Measurements from ENCODE around the gene OR2V2. TPM values are rescaled to one million over a fixed set of nuclear protein-coding genes. Genes with fewer than 3 reads are reported as not detected.
"Not testable (repeated sequence)": the region's sequence is repeated elsewhere in the genome, so short reads cannot be mapped to it uniquely, and the experiment has no call there.

Gene OR2V2
- total RNA-seq, 1 donor: not detected

DNA sequence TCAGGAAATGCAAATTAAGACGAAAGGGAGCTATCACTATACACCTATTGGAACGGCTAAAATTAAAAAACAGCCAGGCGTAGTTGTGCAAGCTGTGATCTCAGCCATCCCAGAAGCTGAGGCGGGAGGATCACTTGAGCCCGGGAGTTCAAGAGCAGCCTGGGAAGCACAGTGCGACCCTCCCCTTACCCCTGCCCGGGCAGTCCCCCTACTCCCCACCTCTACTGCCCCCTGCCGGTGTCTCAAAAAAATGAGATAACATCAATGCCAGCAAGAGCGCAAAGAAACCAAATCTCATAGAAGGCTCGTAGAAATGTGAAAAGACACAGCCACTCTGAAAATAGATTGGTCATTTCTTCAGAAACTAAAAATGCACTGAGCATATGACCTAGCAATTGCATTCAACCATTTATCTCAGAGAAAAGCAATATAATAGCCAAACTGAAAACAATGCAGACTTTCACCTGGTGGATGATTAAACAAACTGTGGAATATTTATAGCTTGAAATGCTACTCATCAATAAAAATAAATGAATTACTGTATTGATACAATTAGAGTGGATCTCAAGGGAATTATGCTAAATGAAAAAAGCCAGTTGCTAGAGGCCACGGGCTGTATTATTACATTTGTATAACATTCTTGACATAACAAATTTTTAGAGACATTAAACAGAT is 20.6 kb downstream of the OR2V2 start:
- peak; percentile 28 for TF ChIP-seq CTCF (IDR thresholded peaks at IDR 0.05; ENCODE audit: insufficient read depth, low read length)
- DNase-seq (ENCODE audit: low read depth): no peak
- no peak overlapping the region for H3K4me3 ChIP-seq (ENCODE audit: low read depth, low read length)

DNA sequence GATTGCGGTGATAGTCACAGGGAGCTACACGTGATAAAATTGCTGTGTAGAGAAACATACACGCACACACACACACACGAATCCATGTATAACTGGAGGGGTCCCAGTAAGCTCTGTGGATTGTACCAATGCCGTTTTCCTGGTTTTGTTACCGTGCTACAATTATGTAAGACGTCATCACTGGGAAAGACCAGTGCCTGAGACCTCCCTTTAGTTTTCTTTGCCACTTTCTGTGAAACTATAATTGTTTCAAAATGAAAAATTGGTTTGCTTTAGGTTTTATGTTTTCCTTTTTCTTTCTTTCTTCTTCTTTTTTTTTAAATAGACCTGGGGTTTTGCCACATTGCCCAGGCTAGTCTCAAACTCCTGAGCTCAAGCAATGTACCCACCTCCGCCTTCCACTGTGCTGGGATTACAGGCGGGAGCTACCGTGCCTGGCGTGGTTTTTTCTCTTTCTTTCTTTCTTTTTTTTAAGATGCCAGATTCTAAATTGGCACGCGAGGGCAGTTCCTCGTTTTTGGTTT is 21.3 kb downstream of the OR2V2 start:
- H3K4me3 ChIP-seq (ENCODE audit: low read depth, low read length): no peak overlapping the region
- no peak for DNase-seq (ENCODE audit: low read depth)
- TF ChIP-seq CTCF (IDR thresholded peaks at IDR 0.05; ENCODE audit: insufficient read depth, low read length): no peak

DNA sequence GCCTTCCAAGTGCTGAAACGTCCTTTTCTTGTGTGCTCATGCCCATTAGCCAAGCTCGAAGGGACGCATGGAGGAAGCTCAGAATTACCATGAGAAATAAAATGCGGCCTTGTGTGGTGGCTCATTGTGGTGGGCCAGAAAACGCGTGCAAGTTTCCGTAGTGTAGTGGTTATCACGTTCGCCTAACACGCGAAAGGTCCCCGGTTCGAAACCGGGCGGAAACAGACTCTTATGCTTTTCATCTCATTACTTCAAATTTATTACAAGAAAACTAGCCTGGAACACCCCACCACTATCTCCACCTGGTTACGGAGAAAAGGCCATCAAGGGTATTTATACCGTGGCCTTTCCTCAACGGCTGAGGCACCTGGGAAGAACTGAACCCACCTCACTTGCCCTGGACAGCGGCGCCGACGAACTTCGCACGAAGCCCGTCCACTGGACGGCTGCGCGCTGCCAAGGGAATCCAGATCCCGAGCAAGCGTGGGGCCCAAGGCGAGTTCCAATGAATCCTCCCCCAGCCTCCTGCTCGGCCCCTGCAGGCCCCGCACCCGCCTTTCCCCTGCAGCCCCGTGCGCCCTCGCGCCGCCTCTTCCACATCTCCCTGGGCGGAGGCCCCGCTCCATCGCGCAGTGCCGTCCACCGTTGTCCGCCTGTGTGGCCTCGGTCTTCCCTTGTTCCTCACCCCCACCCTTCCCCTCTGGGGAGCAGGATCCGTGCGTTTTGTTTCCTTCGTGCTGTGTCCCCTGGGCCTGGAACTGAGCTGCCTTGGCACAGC is 22.3 kb downstream of the OR2V2 start:
- H3K4me3 ChIP-seq (ENCODE audit: low read depth, low read length): not testable (repeated sequence)
- DNase-seq (ENCODE audit: low read depth): peak; percentile 68

DNA sequence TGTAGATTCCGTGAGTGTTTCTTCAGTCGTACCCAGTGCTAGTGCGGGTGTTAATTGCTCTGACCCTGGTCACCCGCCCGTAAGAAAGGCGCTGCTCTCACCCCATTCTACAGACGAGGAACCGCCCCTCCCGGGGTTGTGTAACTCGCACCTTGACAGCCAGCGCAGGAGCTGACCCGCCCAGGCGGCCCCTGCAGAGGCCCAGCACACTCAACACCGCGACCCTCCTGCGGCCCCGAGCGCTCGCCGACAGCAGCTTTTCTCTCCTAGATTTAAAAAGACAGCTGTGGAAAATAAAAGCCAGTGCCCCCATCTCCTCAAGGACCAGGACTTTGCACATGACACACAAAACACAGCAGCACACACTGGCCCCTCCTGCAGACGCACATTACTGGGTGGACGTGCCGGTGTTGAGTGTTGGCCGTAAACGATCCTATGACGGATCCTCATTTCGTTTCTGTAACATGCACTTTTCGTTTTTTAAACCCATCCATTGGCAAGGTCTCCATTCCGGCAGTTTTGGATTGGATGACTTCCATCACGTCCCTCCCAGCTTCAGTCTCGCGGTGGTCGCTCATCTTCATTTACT is 22.9 kb downstream of the OR2V2 start:
- TF ChIP-seq CTCF (IDR thresholded peaks at IDR 0.05; ENCODE audit: insufficient read depth, low read length): no peak
- H3K4me3 ChIP-seq (ENCODE audit: low read depth, low read length): no peak overlapping the region
- no peak for DNase-seq (ENCODE audit: low read depth)

DNA sequence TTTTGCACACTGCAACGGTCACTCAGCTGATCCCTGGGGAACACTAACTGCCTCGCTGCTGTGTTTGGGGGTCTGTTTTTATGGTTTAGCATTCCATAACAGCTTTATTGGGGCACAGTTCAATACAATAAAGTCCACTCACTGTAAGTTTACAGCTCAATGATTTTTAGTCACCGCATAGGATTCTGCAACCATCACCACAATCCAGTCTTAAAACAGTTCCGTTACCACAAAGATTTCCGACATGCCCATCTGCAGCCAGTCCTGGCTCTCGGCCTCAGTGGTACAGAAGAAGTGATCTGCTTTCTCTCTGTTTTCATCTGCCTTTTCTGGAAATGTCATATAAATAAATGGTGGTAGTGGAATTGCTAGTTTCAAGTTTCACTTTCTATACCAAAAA is 23.6 kb downstream of the OR2V2 start:
- no peak for DNase-seq (ENCODE audit: low read depth)

GRCh38 chr5:181171782-181172181 is 24.4 kb downstream of the OR2V2 start:
- no peak for TF ChIP-seq CTCF (IDR thresholded peaks at IDR 0.05; ENCODE audit: insufficient read depth, low read length)

More for the DNA sequence above, 23.6 kb downstream of the OR2V2 start:
- TF ChIP-seq CTCF (IDR thresholded peaks at IDR 0.05; ENCODE audit: insufficient read depth, low read length): no peak
- no peak overlapping the region for H3K4me3 ChIP-seq (ENCODE audit: low read depth, low read length)

GRCh38 chr5:181173027-181173419 is 25.6 kb downstream of the OR2V2 start:
- no peak for DNase-seq (ENCODE audit: low read depth)
- H3K4me3 ChIP-seq (ENCODE audit: low read depth, low read length): no peak overlapping the region

More at GRCh38 chr5:181171782-181172181, 24.4 kb downstream of the OR2V2 start:
- H3K4me3 ChIP-seq (ENCODE audit: low read depth, low read length): no peak overlapping the region
- DNase-seq (ENCODE audit: low read depth): no peak

More at GRCh38 chr5:181173027-181173419, 25.6 kb downstream of the OR2V2 start:
- TF ChIP-seq CTCF (IDR thresholded peaks at IDR 0.05; ENCODE audit: insufficient read depth, low read length): no peak

All from fibroblast of the aortic adventitia (primary cell).